Heart right ventricle (tissue), 16 donors: ENCODE measurements around the gene KLF14. TPM values are rescaled to one million over a fixed set of nuclear protein-coding genes. Genes with fewer than 3 reads are reported as not detected.

Experiments used
- ATAC-seq, 8 donors: fragments of 200-7000 bp; cut with Tn5 transposase; one replicate each; pipeline ENCODE4 v1.9.1; 2020; ENCODE audit warnings: mild to moderate bottlenecking in 8 of 8, moderate library complexity in 8 of 8, moderate number of reproducible peaks in 1 of 8
- DNase-seq, 2 donors: peaks; one replicate each; pipeline ENCODE4 v3.0.0-alpha.2; 2020
- H3K27ac ChIP-seq, 10 donors: fragments of 200-600 bp; sonication (generic) in 2 of 10; one replicate each; pipeline versions ENCODE4 v1.5.0 to v1.8.0; 2020 to 2022; ENCODE audit warnings: mild to moderate bottlenecking in 3 of 10
- H3K27me3 ChIP-seq, 7 donors: fragments of 200-600 bp; one replicate each; pipeline ENCODE4 v1.8.0; 2021 to 2022; ENCODE audit warnings: mild to moderate bottlenecking in 2 of 7
- H3K36me3 ChIP-seq, 9 donors: fragments of 200-600 bp; sonication (generic) in 1 of 9; one replicate each; pipeline versions ENCODE4 v1.5.0 to v1.8.0; 2020 to 2022; ENCODE audit warnings: mild to moderate bottlenecking in 2 of 9
- H3K4me1 ChIP-seq, 9 donors: fragments of 200-600 bp; sonication (generic) in 1 of 9; one replicate each; pipeline versions ENCODE4 v1.5.0 to v1.8.0; 2020 to 2022; ENCODE audit warnings: mild to moderate bottlenecking in 4 of 9
- H3K4me3 ChIP-seq, 10 donors: fragments of 200-600 bp; sonication (generic) in 2 of 10; one replicate each; pipeline versions ENCODE4 v1.5.0 to v1.8.0; 2020 to 2022; ENCODE audit warnings: mild to moderate bottlenecking in 7 of 10, moderate library complexity in 2 of 10
- H3K9me3 ChIP-seq, 11 donors: fragments of 200-600 bp in 10 of 11; sonication (generic) in 2 of 11; one replicate each; pipeline versions ENCODE4 v1.5.0 to v1.8.0; 2013 to 2022; ENCODE audit warnings: mild to moderate bottlenecking in 2 of 11, control low read depth in 1 of 11, moderate library complexity in 1 of 11
- CTCF ChIP-seq, 9 donors: fragments of 200-600 bp; sonication (generic) in 2 of 9; IDR thresholded peaks; one replicate each; pipeline versions ENCODE4 v1.5.0 to v1.8.0; 2021 to 2022; ENCODE audit warnings: antibody characterized with exemption in 9 of 9, mild to moderate bottlenecking in 5 of 9, moderate library complexity in 1 of 9
- WGBS, 2 donors: extraction: QIAGEN DNeasy Blood & Tissue Kit; methylation state at CpG; one replicate each; pipeline ENCODE4 v1.1.7; 2013; ENCODE audit warnings: inconsistent platforms in 1 of 2; 5-methylcytosine and 5-hydroxymethylcytosine counted together
- intact Hi-C, 10 donors: fragments of 100-400 bp; cut with DNase I; formaldehyde crosslinking; loops; one replicate each; pipeline versions ENCODE4 v1.11.1 to v1.14.2; 2022
- polyA plus RNA-seq, 2 donors: library from polyadenylated mRNA; stranded (reverse); fragments of 200-250 nt; gene quantifications; one replicate each; pipeline ENCODE4 v1.2.3, GENCODE V29; 2013
- total RNA-seq, 10 donors: library from RNA; stranded (reverse); fragmentation: NEBNext Ultra II Directional in 3 of 10; extraction: Animal tissue kit (Norgen Biotek cat#: 25700) in 3 of 10; gene quantifications; one replicate each; pipeline versions ENCODE4 v1.2.1 to v1.2.4, GENCODE V29; 2021 to 2023
- donor health status: Arrhythmogenic right ventricular cardiomyopathy.
- donor health status: ischemic (EF 13 %, LVEDD 7.1; RV severe dilation, severe dysfunction).
- donor health status: healthy with polysubstance abuse.
- donor health status: DM: no; HTN: yes; CAD: no.
- donor health status: DM: no; HTN: no; CAD: no.
- donor health status: ischemic (EF 25% LVEDD 6.9; RV normal size, moderate dysfunction).
- donor health status: ischemic (EF 25% LVEDD 5.7; RV mildly dilated, moderate dysfunction).
- donor health status: healthy.
- donor health status: DM: yes; HTN: yes; CAD: no.
- donor health status: Ischemic cardiomyopathy.
- donor health status: ischemic (EF 35%, LVEDD 5.7; RV mildly dilated, moderate dysfunction).
- donor health status: nonischemic (EF 11% LVEDD 7.7; RV severe dilation, severe dysfunction).
- donor health status: DM: yes; HTN: yes; CAD: no.
- donor health status: PGD.
- donor health status: ischemic (EF 29% LVEDD 5.4; RV normal size, mild dysfunction).
- donor health status: nonischemic (EF 23%, LVEDD 6.1; RV moderate dilation, normal function).

KLF14 gene
- total and polyA plus RNA-seq, 12 donors = 0.03 to 0.49 (median 0.13) TPM; not detected in 4

- H3K27ac ChIP-seq = no peak overlapping the region
- H3K27me3 ChIP-seq = peaks cover 0 to 40% (median 16%) of the 10 kb centered on the region in 7 donors
- H3K4me1 ChIP-seq = no peaks in the 10 kb centered on the region
- intact Hi-C loops = no loop called here
- 87 to 88% methylated on average over 3 of the region's 3 CpGs for WGBS, 2 donors
- no peak for DNase-seq
- H3K4me3 ChIP-seq = no peak overlapping the region
- H3K36me3 ChIP-seq = no peaks in the 10 kb centered on the region
- no peak for TF ChIP-seq CTCF (IDR thresholded peaks at IDR 0.05)
- no peak for ATAC-seq
- H3K9me3 ChIP-seq = no peaks in the 10 kb centered on the region
Observed at GRCh38 chr7:130750755-130751154, 16.7 kb upstream of the KLF14 start.

GRCh38 chr7:130748531-130749389 lies 14.8 kb upstream of the KLF14 start:
- 91 to 93% methylated on average over 5 of the region's 5 CpGs for WGBS, 2 donors
- H3K27me3 ChIP-seq = peaks cover 0 to 60% (median 34%) of the 10 kb centered on the region in 7 donors
- no peak overlapping the region for H3K27ac ChIP-seq
- TF ChIP-seq CTCF (IDR thresholded peaks at IDR 0.05) = no peak
- no peaks in the 10 kb centered on the region for H3K4me1 ChIP-seq
- H3K36me3 ChIP-seq = no peaks in the 10 kb centered on the region
- no peak overlapping the region for H3K4me3 ChIP-seq
- ATAC-seq (no peak), DNase-seq (no peak)
- H3K9me3 ChIP-seq = no peaks in the 10 kb centered on the region
- intact Hi-C loops = no loop called here

GRCh38 chr7:130741331-130741995 lies 7.5 kb upstream of the KLF14 start:
- Histone ChIP-seq H3K4me3 (no peak overlapping the region), H3K27ac (peak overlapping the region in 1 of 10 donors; percentile 33), H3K9me3 (no peaks in the 10 kb centered on the region), H3K4me1 (peaks cover 0 to 3% (median 0%) of the 10 kb centered on the region in 9 donors), H3K36me3 (no peaks in the 10 kb centered on the region), H3K27me3 (peaks cover 0 to 100% (median 88%) of the 10 kb centered on the region in 7 donors)
- TF ChIP-seq CTCF (IDR thresholded peaks at IDR 0.05) = no peak
- WGBS, 2 donors = 21 to 39% methylated on average over 3 of the region's 3 CpGs
- intact Hi-C loops = no loop called here
- no peak for DNase-seq
- no peak for ATAC-seq

GRCh38 chr7:130740606-130741005 lies 6.6 kb upstream of the KLF14 start:
- no peaks in the 10 kb centered on the region for H3K9me3 ChIP-seq
- peak overlapping the region in 1 of 10 donors; percentile 33 for H3K27ac ChIP-seq
- TF ChIP-seq CTCF (IDR thresholded peaks at IDR 0.05) = no peak
- H3K4me1 ChIP-seq = peaks cover 0 to 3% (median 0%) of the 10 kb centered on the region in 9 donors
- DNase-seq = no peak
- no peak overlapping the region for H3K4me3 ChIP-seq
- intact Hi-C loops = no loop called here
- peaks cover 0 to 100% (median 88%) of the 10 kb centered on the region in 7 donors for H3K27me3 ChIP-seq
- ATAC-seq = no peak
- 65 to 67% methylated on average over 4 of the region's 4 CpGs for WGBS, 2 donors
- H3K36me3 ChIP-seq = no peaks in the 10 kb centered on the region
